Gastrocnemius medialis (tissue), 4 donors: ENCODE measurements around the gene PPFIA2. TPM values are rescaled to one million over a fixed set of nuclear protein-coding genes. Genes with fewer than 3 reads are reported as not detected.

Experiments
- ATAC-seq, 2 donors: fragments of 150-250 bp; one replicate each; pipeline ENCODE4 v1.9.1; 2016
- DNase-seq, 2 donors: peaks; one replicate each; pipeline ENCODE4 v3.0.0-alpha.2; 2019
- H3K27ac ChIP-seq, 4 donors: fragments of 200-600 bp; sonication (generic); 1 replicate in 1 of 4; 2 replicates in 3 of 4; pipeline ENCODE4 v1.5.1; 2016 to 2018; ENCODE audit warnings: mild to moderate bottlenecking in 2 of 4, moderate library complexity in 1 of 4
- H3K27me3 ChIP-seq, 3 donors: fragments of 200-600 bp; sonication (generic) in 2 of 3; 1 replicate in 1 of 3; 2 replicates in 2 of 3; pipeline versions ENCODE4 v1.5.1 to v1.6.0; 2016 to 2019; ENCODE audit warnings: mild to moderate bottlenecking in 1 of 3, moderate library complexity in 1 of 3
- H3K36me3 ChIP-seq, 2 donors: fragments of 200-600 bp; sonication (generic) in 1 of 2; one replicate each; pipeline ENCODE4 v1.5.1; 2017 to 2018
- H3K4me1 ChIP-seq, 2 donors: fragments of 200-600 bp; sonication (generic) in 1 of 2; one replicate each; pipeline ENCODE4 v1.5.1; 2016 to 2017; ENCODE audit warnings: mild to moderate bottlenecking in 2 of 2
- H3K4me3 ChIP-seq, 4 donors: fragments of 200-600 bp; sonication (generic) in 3 of 4; 1 replicate in 1 of 4; 2 replicates in 3 of 4; pipeline ENCODE4 v1.5.1; 2016 to 2019; ENCODE audit warnings: mild to moderate bottlenecking in 2 of 4
- H3K9me3 ChIP-seq, 3 donors: fragments of 200-600 bp; sonication (generic) in 2 of 3; 1 replicate in 1 of 3; 2 replicates in 2 of 3; pipeline ENCODE4 v1.5.1; 2016 to 2019
- CTCF ChIP-seq, 5 experiments: fragments of 450-650 bp in 3 of 5; fragments of 200-600 bp in 2 of 5; sonication (generic) in 2 of 5; IDR thresholded peaks in 4 of 5; conservative IDR thresholded peaks in 1 of 5; 1 replicate in 4 of 5; 2 replicates in 1 of 5; pipeline ENCODE4 v1.5.1; 2016 to 2019; ENCODE audit warnings: antibody characterized with exemption in 5 of 5, mild to moderate bottlenecking in 3 of 5, moderate library complexity in 3 of 5
- POLR2A ChIP-seq, 2 donors: fragments of 450-650 bp; IDR thresholded peaks; one replicate each; pipeline ENCODE4 v1.6.1; 2017; ENCODE audit warnings: antibody characterized with exemption in 2 of 2, mild to moderate bottlenecking in 2 of 2, moderate library complexity in 2 of 2
- in situ Hi-C, 4 donors: fragments of 200-750 bp; cut with MboI; loops; one replicate each; pipeline versions ENCODE4 v1.15.0 to v1.8.0; 2017; ENCODE audit warnings: low sequenced_read_pairs in 4 of 4
- intact Hi-C: fragments of 100-400 bp; cut with DNase I; formaldehyde crosslinking; loops from one replicate; pipeline ENCODE4 v1.15.1; 2023; ENCODE audit warnings: low total_unique reads
- total RNA-seq, 4 donors: library from RNA; depleted of rRNA; stranded (reverse); fragments of >200 nt; gene quantifications; one replicate each; pipeline versions ENCODE4 v1.1.0 to v1.2.3, GENCODE V29; 2016

Gene PPFIA2
- total RNA-seq, 4 donors from 2014 or later = 0.04 TPM; not detected in 3

GRCh38 chr12:81414441-81414840, 344.7 kb downstream of the PPFIA2 start:
- in situ Hi-C loops = no loop called here
- no peak overlapping the region for H3K4me3 ChIP-seq
- H3K36me3 ChIP-seq = no peaks in the 10 kb centered on the region
- TF ChIP-seq CTCF (IDR thresholded peaks at IDR 0.05 in 4 of 5, conservative IDR thresholded peaks at IDR 0.05 in 1 of 5) (no peak), POLR2A (IDR thresholded peaks at IDR 0.05) (no peak)
- ATAC-seq (no peak), DNase-seq (no peak)
- H3K4me1 ChIP-seq = no peaks in the 10 kb centered on the region
- no peaks in the 10 kb centered on the region for H3K9me3 ChIP-seq
- H3K27me3 ChIP-seq = no peaks in the 10 kb centered on the region
- intact Hi-C loops = no loop called here
- H3K27ac ChIP-seq = no peak overlapping the region

DNA sequence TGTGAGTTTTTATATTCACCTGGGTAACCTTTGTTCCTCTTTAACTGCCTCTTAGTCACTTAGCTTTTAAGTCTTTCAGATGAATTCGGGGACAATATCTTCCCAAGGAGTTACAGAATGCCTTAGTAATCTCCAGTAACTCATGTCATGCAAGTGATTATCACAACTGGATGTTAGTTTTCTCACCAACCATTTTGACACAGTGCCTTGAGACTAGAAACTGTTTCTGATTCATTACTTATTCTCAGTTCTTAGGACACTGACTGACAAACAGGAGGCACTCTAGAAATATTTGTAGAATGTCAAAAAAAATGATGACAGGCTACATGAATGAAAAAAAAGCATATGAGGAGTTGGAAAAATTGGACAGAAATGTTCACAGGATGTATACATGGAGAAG, 346.2 kb downstream of the PPFIA2 start:
- DNase-seq = no peak
- Histone ChIP-seq H3K4me3 (no peak overlapping the region), H3K9me3 (no peaks in the 10 kb centered on the region), H3K36me3 (no peaks in the 10 kb centered on the region), H3K27ac (no peak overlapping the region), H3K27me3 (no peaks in the 10 kb centered on the region), H3K4me1 (no peaks in the 10 kb centered on the region)
- no peak for ATAC-seq
- intact Hi-C loops (no loop called here), in situ Hi-C loops (no loop called here)
- TF ChIP-seq CTCF (IDR thresholded peaks at IDR 0.05 in 4 of 5, conservative IDR thresholded peaks at IDR 0.05 in 1 of 5) (no peak), POLR2A (IDR thresholded peaks at IDR 0.05) (no peak)

DNA sequence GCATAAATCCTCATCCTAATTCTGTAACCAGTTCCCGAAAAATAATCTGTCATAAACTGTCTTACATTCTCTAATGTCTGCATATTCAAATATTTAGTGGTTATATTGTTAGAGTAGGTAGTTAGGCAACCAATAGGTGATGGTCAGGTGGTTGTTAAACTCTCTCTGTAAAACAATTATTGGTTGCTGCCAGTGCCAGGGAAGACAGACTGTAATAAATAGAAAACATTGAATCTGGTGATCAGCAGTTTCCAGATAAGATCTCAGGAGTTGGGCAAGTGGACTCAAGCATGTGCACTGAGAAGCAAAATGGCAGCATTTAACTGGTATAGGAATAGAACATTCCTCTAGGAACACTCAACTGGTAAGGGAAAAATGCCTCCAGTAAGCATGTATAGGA, 355.8 kb downstream of the PPFIA2 start:
- in situ Hi-C loops = no loop called here
- H3K4me3 ChIP-seq = no peak overlapping the region
- ATAC-seq = no peak
- TF ChIP-seq CTCF (IDR thresholded peaks at IDR 0.05 in 4 of 5, conservative IDR thresholded peaks at IDR 0.05 in 1 of 5) = no peak
- TF ChIP-seq POLR2A (IDR thresholded peaks at IDR 0.05) = no peak
- H3K36me3 ChIP-seq = no peaks in the 10 kb centered on the region
- no peaks in the 10 kb centered on the region for H3K4me1 ChIP-seq
- no peak overlapping the region for H3K27ac ChIP-seq
- intact Hi-C loops = no loop called here
- no peaks in the 10 kb centered on the region for H3K9me3 ChIP-seq
- H3K27me3 ChIP-seq = no peaks in the 10 kb centered on the region
- no peak for DNase-seq

GRCh38 chr12:81401241-81401640, 357.9 kb downstream of the PPFIA2 start:
- DNase-seq (no peak), ATAC-seq (no peak)
- no peak overlapping the region for H3K4me3 ChIP-seq
- TF ChIP-seq POLR2A (IDR thresholded peaks at IDR 0.05) (no peak), CTCF (IDR thresholded peaks at IDR 0.05 in 4 of 5, conservative IDR thresholded peaks at IDR 0.05 in 1 of 5) (no peak)
- H3K27me3 ChIP-seq = no peaks in the 10 kb centered on the region
- H3K27ac ChIP-seq = no peak overlapping the region
- no peaks in the 10 kb centered on the region for H3K9me3 ChIP-seq
- no peaks in the 10 kb centered on the region for H3K36me3 ChIP-seq
- intact Hi-C loops (no loop called here), in situ Hi-C loops (no loop called here)
- H3K4me1 ChIP-seq = no peaks in the 10 kb centered on the region

DNA sequence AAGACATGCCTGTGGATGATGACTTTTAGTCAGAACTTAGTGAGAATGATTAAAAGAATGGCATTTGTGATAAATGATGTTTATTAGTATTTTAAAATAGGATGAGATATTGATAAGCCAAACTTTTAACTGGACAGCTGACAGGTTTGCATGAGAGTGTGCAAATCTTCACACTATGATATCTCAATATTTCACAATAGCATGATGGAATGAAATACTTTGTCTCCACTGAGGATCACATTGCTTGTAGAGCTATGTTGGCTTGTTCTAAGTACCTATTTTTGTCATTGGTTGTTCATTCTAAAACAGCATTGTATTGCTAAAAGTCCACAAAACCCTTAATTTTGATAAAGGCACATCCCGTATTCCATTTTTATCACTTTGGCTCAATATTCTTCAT, 359.1 kb downstream of the PPFIA2 start:
- Histone ChIP-seq H3K36me3 (no peaks in the 10 kb centered on the region), H3K27ac (no peak overlapping the region), H3K4me3 (no peak overlapping the region), H3K9me3 (no peaks in the 10 kb centered on the region), H3K4me1 (no peaks in the 10 kb centered on the region), H3K27me3 (no peaks in the 10 kb centered on the region)
- in situ Hi-C loops (no loop called here), intact Hi-C loops (no loop called here)
- ATAC-seq (no peak), DNase-seq (no peak)
- TF ChIP-seq POLR2A (IDR thresholded peaks at IDR 0.05) (no peak), CTCF (IDR thresholded peaks at IDR 0.05 in 4 of 5, conservative IDR thresholded peaks at IDR 0.05 in 1 of 5) (no peak)
